HPDE6-E6E7 (cell line): ENCODE results near the gene NUMB.

Experiments
- DNase-seq: peaks from one replicate; pipeline ENCODE4 v3.0.0; 2011; ENCODE audit warnings: missing footprints; ENCODE audit errors: extremely low spot score

The NUMB gene

GRCh38 chr14:73232984-73233383 lies 225.4 kb downstream of the NUMB start:
- no peak for DNase-seq

GRCh38 chr14:73231981-73232851 lies 226.1 kb downstream of the NUMB start:
- no peak for DNase-seq

DNA sequence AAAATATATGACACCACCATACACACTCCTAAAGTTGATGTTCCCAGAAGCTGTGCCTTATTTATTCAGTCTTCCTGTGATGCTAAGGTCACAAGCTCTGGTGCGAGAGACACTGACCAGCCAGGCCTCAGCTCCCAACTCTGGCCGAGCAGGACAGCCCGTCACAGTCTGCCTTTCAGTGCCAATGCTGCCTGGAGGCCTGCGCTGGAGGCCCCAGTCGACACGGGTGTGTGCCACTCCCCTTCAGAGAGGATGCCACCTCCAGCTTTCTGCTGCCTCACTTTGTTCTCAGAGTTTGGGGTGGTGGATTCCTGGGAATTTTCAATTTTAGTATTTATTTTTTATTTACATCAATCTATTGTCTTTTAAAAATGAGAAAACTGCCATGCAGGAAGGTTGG lies 228.3 kb downstream of the NUMB start:
- DNase-seq: no peak

- no peak for DNase-seq
These were observed 230.2 kb downstream of the NUMB start for GRCh38 chr14:73227812-73228781.

GRCh38 chr14:73225496-73225895 lies 232.8 kb downstream of the NUMB start:
- no peak for DNase-seq
